Esophagus mucosa (tissue), 1 donor: ENCODE measurements around the gene CPTP. TPM values are rescaled to one million over a fixed set of nuclear protein-coding genes. Genes with fewer than 3 reads are reported as not detected.

Experiments
- ATAC-seq: fragments of 200-7000 bp; cut with Tn5 transposase; one replicate; pipeline ENCODE4 v1.9.1; 2020
- total RNA-seq: library from RNA; stranded (reverse); gene quantifications from one replicate; pipeline ENCODE4 v1.2.4, GENCODE V29; 2023
- donor health status: DM: yes; HTN: yes; CAD: no.

The CPTP gene
- total RNA-seq = 25.1 TPM

DNA sequence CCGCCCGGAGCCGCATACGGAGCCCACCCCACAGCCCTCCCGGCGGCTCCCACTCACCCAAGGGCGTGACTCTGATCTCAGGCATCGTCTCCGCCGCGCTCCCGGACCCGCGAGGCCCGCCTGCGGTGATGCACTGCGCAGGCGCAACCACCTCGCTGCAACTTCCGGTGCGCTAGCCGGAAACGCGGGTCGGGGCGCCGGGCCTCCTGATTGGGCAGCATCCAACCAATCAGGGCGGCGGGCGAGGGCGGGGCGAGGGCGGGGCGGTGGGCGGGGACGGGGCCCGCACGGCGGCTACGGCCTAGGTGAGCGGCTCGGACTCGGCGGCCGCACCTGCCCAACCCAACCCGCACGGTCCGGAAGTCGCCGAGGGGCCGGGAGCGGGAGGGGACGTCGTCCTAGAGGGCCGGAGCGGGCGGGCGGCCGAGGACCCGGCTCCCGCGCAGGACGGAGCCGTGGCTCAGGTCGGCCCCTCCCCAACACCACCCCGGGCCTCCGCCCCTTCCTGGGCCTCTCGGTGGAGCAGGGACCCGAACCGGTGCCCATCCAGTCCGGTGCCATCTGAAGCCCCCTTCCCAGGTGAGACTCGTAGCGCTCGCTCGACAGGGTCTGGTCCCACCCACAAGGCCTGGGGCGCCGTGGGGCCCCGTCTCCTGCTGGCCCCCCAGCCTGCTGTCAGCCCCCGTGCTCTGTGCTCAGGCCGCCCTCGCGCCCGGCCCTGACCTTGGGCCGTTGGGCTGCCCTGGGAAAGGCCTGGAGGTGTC, at the start of gene CPTP, which contains the start of gene INTS11:
CPTP (plus strand) TSS at position 279 of the 764 bp plus-strand sequence. CDS start 2,109 bp downstream, outside the sequence.
INTS11 (minus strand) TSS at position 137 of the 764 bp plus-strand sequence; CDS start at position 85, 52 bp downstream.
- peak; percentile 79 for ATAC-seq

- ATAC-seq = no peak
Measured at GRCh38 chr1:1274931-1275431, 49.6 kb upstream of the CPTP start.

- no peak for ATAC-seq
Measured at GRCh38 chr1:1275836-1276235, 48.8 kb upstream of the CPTP start.

GRCh38 chr1:1278620-1279019, 46.0 kb upstream of the CPTP start:
- ATAC-seq = no peak

DNA sequence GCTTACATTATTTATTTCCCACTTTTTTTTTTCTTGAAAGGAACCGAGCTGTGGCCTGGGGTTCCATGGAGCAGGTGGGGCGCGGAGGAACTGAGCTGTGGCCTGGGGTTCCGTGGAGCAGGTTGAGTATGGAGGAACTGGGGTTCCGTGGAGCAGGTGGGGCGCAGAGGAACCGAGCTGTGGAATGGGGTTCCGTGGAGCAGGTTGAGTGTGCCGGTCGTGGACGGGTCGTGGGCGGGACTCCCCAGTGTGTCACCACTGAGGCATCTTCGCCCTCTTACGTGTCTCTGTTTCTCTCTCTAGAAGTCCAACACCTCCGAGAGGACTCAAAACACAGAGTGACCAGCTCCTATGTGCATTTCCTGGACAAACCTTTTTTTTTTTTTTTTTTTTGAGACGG, 45.6 kb upstream of the CPTP start:
- no peak for ATAC-seq

GRCh38 chr1:1280782-1281481, 43.7 kb upstream of the CPTP start:
- ATAC-seq = no peak

DNA sequence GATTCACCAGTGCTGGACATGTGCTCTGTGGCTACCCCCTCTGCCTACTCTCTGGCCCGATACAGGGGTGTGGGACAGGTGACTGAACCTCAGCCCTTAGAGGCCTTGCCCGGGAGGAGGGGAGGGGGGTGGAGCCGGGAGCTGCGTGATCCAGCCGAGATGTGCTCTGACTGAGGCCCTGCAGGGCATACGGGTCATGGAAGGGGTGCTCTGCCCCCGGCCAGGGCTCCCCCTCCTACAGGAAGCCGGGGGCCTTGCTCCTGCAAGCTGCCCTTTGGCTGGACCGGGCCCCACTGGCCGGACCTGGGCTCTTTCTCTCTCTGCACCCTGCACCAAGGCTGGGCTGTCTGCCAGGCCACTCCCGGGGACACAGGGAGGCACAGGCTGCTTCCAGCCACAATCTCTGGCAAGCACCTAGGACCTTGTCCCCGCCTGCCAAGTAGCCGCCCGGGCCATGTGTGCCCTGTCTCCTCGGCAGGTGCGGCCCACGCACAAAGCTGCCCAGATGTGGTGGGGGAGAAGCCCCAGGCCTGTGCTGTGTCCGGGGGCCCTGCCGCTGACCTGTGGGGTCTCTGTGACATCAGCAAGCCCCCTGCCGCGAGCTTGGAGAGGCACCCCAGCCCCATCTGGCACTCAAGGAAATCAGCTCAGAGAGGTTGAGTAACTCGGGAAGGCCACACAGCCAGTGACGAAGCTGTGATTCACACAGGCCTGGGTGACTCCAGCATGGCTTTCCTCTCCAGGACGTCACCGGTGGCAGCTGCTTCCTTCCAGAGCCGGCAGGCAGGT, 42.9 kb upstream of the CPTP start:
- peak; percentile 84 for ATAC-seq

DNA sequence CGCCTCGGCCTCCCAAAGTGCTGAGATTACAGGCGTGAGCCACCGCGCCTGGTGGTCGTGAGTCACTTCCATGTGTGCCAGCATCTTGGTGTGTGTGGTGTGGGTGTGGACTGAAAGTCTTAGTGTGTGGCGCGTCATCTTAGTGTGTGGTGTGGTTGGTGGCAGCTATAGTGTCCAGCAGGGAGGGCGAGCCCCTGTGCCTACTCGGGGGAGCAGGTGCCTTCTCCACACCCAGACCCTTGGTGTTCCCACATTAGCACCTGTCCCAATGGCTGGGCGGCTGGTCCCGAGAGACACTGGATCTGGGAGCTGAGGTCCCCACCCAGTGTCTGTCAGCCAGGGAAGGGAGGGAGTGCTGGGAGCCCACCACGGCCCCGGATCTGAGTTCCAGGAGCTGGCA, 41.6 kb upstream of the CPTP start:
- peak; percentile 58 for ATAC-seq

- no peak for ATAC-seq
Measured at GRCh38 chr1:1283821-1284220, 40.8 kb upstream of the CPTP start.

- no peak for ATAC-seq
Measured at GRCh38 chr1:1284221-1285101, 40.1 kb upstream of the CPTP start.

DNA sequence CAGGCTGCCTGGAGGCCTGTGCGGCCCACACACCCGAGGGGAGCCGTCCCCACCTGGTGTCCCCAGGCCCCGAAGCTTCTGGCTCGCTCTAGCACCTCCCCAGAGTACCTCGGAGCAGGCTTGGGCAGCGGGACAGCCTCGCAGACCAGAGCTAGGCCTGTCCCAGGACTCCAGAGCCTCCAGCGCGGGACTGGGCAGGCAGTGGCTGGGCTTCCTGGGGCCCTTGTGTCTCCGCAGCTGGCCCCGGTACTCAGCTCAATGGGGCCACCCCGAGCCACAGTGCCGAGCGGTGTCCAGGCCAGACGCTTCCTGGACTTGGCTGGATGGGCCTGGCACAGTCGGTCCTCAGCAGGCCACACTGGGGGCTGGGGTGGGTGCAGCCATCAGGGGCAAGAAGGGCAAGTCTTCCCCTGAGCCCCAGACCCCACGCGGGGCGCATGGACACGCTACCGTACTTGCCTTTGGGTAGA, 39.5 kb upstream of the CPTP start:
- ATAC-seq = no peak

DNA sequence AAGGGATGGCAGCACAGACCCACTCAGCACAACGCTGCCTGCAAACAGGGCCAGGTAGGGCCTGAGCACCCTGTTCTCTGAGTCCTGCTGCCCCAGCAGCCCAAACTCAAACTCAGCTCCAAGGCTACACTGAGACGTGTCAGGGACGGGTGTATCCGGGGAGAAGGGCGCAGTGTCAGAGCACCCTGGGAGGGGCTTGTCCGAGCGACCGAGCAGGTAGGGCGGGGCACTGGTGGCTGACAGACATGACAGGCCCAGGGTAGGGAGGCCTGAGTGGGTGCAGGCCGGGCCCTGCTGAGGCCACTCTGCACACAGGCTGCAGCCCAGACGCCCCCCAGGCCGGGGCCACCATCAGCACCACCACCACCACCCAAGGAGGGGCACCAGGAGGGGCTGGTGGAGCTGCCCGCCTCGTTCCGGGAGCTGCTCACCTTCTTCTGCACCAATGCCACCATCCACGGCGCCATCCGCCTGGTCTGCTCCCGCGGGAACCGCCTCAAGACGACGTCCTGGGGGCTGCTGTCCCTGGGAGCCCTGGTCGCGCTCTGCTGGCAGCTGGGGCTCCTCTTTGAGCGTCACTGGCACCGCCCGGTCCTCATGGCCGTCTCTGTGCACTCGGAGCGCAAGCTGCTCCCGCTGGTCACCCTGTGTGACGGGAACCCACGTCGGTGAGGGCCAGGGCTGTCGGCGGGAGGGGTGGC, 38.8 kb upstream of the CPTP start:
- peak; percentile 38 for ATAC-seq

- no peak for ATAC-seq
Measured at GRCh38 chr1:1286313-1287261, 38.0 kb upstream of the CPTP start.

GRCh38 chr1:1287288-1288110, 37.1 kb upstream of the CPTP start:
- ATAC-seq = no peak

GRCh38 chr1:1290238-1290731, 34.3 kb upstream of the CPTP start:
- ATAC-seq = peak; percentile 21

GRCh38 chr1:1291023-1291528, 33.5 kb upstream of the CPTP start:
- peak; percentile 15 for ATAC-seq

GRCh38 chr1:1291548-1292441, 32.8 kb upstream of the CPTP start:
- ATAC-seq = peak; percentile 80

- ATAC-seq = no peak
Measured at GRCh38 chr1:1292442-1292779, 32.2 kb upstream of the CPTP start.
